Measurements from ENCODE around the gene CAMK1D. TPM values are rescaled to one million over a fixed set of nuclear protein-coding genes. Genes with fewer than 3 reads are reported as not detected.

CAMK1D gene
- polyA plus RNA-seq, 2 of the 4 experiments (the other 2 are of a cell fraction), result 6.6 to 12.5 TPM

GRCh38 chr10:12832096-12832495 lies 482.7 kb downstream of the CAMK1D start:
- H3K27ac ChIP-seq, result no peak overlapping the region
- no peaks in the 10 kb centered on the region for H3K9me3 ChIP-seq
- ATAC-seq, result no peak
- no peak for FAIRE-seq
- TF ChIP-seq MYC (IDR thresholded peaks at IDR 0.05; ENCODE audit: borderline replicate concordance, low read length) (no peak), PBX3 (IDR thresholded peaks at IDR 0.05) (no peak), REST (IDR thresholded peaks at IDR 0.05) (no peak), E2F6 (IDR thresholded peaks at IDR 0.05; ENCODE audit: borderline replicate concordance, low read depth) (no peak), SREBF2 (IDR thresholded peaks at IDR 0.05) (no peak), ESRRA (IDR thresholded peaks at IDR 0.05; ENCODE audit: borderline replicate concordance, low read length) (no peak), NFE2L2 (conservative IDR thresholded peaks at IDR 0.05; ENCODE audit: low read length) (no peak), HES2 (IDR thresholded peaks at IDR 0.05) (no peak), CBX2 (IDR thresholded peaks at IDR 0.05; ENCODE audit: borderline replicate concordance, low read depth) (no peak)
- ChIA-PET CTCF (interaction anchor here (1.1 kb wide), 1 partner anchor 70 kb away, joined by 3 read pairs; no protein-coding TSS in a partner anchor), POLR2A (no interaction called here)
- 83% methylated on average over 10 of the region's 10 CpGs for WGBS (ENCODE audit: missing lambda C conversion rate)
- no peak overlapping the region for H3K4me2 ChIP-seq
- H3K4me3 ChIP-seq, result no peak overlapping the region
- H3K4me1 ChIP-seq, result peaks cover 9% of the 10 kb centered on the region; the same call in 2 of the 3 replicates
- no peak for DNase-seq (ENCODE audit: low read depth in 1 of 2, low spot score in 1 of 2)

GRCh38 chr10:12833451-12833850 lies 484.1 kb downstream of the CAMK1D start:
- no peak for FAIRE-seq
- no peak for ATAC-seq
- no peak overlapping the region for H3K27ac ChIP-seq
- CTCF ChIA-PET, result interaction anchor here (0.9 kb wide), 1 partner anchor 14 kb away, joined by 3 read pairs; no protein-coding TSS in a partner anchor
- WGBS (ENCODE audit: missing lambda C conversion rate), result 81% methylated on average over 11 of the region's 11 CpGs
- TF ChIP-seq FOXS1 (CRISPR knock-in tag; IDR thresholded peaks at IDR 0.05), result no peak
- TF ChIP-seq RFX5 (IDR thresholded peaks at IDR 0.05), result no peak
- no peak for TF ChIP-seq JUN (IDR thresholded peaks at IDR 0.05)
- TF ChIP-seq MAX (IDR thresholded peaks at IDR 0.05), result no peak
- TF ChIP-seq MAZ (IDR thresholded peaks at IDR 0.05; ENCODE audit: borderline replicate concordance, low read depth, low read length), result no peak
- TF ChIP-seq USF2 (IDR thresholded peaks at IDR 0.05), result no peak
- no peak for TF ChIP-seq KDM1A (IDR thresholded peaks at IDR 0.05; ENCODE audit: low read depth)
- TF ChIP-seq RCOR1 (IDR thresholded peaks at IDR 0.05; ENCODE audit: low read depth, low read length), result no peak
- TF ChIP-seq NR3C1 (IDR thresholded peaks at IDR 0.05), result no peak
- no peak for TF ChIP-seq MAFK (IDR thresholded peaks at IDR 0.05; ENCODE audit: partially characterized antibody)
- TF ChIP-seq CTCF (IDR thresholded peaks at IDR 0.05), result no peak
- POLR2A ChIA-PET, result no interaction called here
- H3K4me3 ChIP-seq, result no peak overlapping the region
- no peak for DNase-seq (ENCODE audit: low read depth in 1 of 2, low spot score in 1 of 2)
- no peaks in the 10 kb centered on the region for H3K9me3 ChIP-seq
- peaks cover 9% of the 10 kb centered on the region; the same call in 2 of the 3 replicates for H3K4me1 ChIP-seq
- H3K4me2 ChIP-seq, result no peak overlapping the region
